Liver (tissue), 9 donors: Measurements from ENCODE around the gene KLHL14. TPM values are rescaled to one million over a fixed set of nuclear protein-coding genes. Genes with fewer than 3 reads are reported as not detected.

ENCODE experiments used
- DNase-seq: peaks from one replicate; pipeline ENCODE4 v3.0.0-alpha.2; 2017; ENCODE audit warnings: low spot score
- H3K27ac ChIP-seq, 2 donors: one replicate each; pipeline ENCODE4 v1.7.0; 2013; ENCODE audit warnings: inconsistent platforms in 2 of 2, low read length in 2 of 2, control low read depth in 1 of 2, low read depth in 1 of 2, mild to moderate bottlenecking in 1 of 2
- H3K27me3 ChIP-seq, 4 donors: one replicate each; pipeline versions ENCODE4 v1.6.1 to v1.7.0; 2013; ENCODE audit warnings: low read length in 3 of 4, inconsistent platforms in 1 of 4, mild to moderate bottlenecking in 1 of 4, moderate library complexity in 1 of 4; ENCODE audit not compliant: control insufficient read depth in 4 of 4, insufficient read depth in 4 of 4
- H3K36me3 ChIP-seq, 4 donors: one replicate each; pipeline versions ENCODE4 v1.6.1 to v1.7.0; 2013; ENCODE audit warnings: low read length in 3 of 4, mild to moderate bottlenecking in 3 of 4, low read depth in 1 of 4, moderate library complexity in 1 of 4; ENCODE audit not compliant: control insufficient read depth in 4 of 4, insufficient read depth in 3 of 4
- H3K4me1 ChIP-seq, 4 donors: one replicate each; pipeline versions ENCODE4 v1.6.1 to v1.7.0; 2013; ENCODE audit warnings: low read length in 3 of 4, mild to moderate bottlenecking in 3 of 4, moderate library complexity in 1 of 4; ENCODE audit not compliant: control insufficient read depth in 4 of 4, insufficient read depth in 4 of 4
- H3K4me3 ChIP-seq, 3 donors: one replicate each; pipeline versions ENCODE4 v1.6.1 to v1.7.0; 2013; ENCODE audit warnings: low read length in 3 of 3, control low read depth in 1 of 3, low read depth in 1 of 3, mild to moderate bottlenecking in 1 of 3
- H3K9ac ChIP-seq, 2 donors: one replicate each; pipeline ENCODE4 v1.7.0; 2013; ENCODE audit warnings: low read length in 2 of 2, mild to moderate bottlenecking in 2 of 2, moderate library complexity in 2 of 2, control low read depth in 1 of 2, low read depth in 1 of 2
- H3K9me3 ChIP-seq, 4 donors: one replicate each; pipeline versions ENCODE4 v1.6.1 to v1.7.0; 2013; ENCODE audit warnings: low read length in 3 of 4; ENCODE audit not compliant: control insufficient read depth in 4 of 4
- ATF3 ChIP-seq: IDR thresholded peaks from 2 replicates; pipeline ENCODE4 v1.6.1; 2016; ENCODE audit warnings: antibody characterized with exemption
- EGR1 ChIP-seq, 2 donors: IDR thresholded peaks; 2 replicates each; pipeline ENCODE4 v1.6.1; 2016 to 2018; ENCODE audit warnings: antibody characterized with exemption in 2 of 2, low read depth in 2 of 2
- FOXA1 ChIP-seq: IDR thresholded peaks from 2 replicates; pipeline ENCODE4 v1.6.1; 2016; ENCODE audit warnings: antibody characterized with exemption
- FOXA2 ChIP-seq: IDR thresholded peaks from 2 replicates; pipeline ENCODE4 v1.6.1; 2016; ENCODE audit warnings: antibody characterized with exemption
- GABPA ChIP-seq, 2 donors: IDR thresholded peaks in 1 of 2; conservative IDR thresholded peaks in 1 of 2; 2 replicates each; pipeline ENCODE4 v1.6.1; 2016; ENCODE audit warnings: antibody characterized with exemption in 2 of 2, mild to moderate bottlenecking in 1 of 2, moderate library complexity in 1 of 2
- HNF4A ChIP-seq, 2 donors: conservative IDR thresholded peaks; 2 replicates each; pipeline ENCODE4 v1.6.1; 2016; ENCODE audit warnings: antibody characterized with exemption in 2 of 2, mild to moderate bottlenecking in 2 of 2
- HNF4G ChIP-seq: IDR thresholded peaks from 2 replicates; pipeline ENCODE4 v1.6.1; 2016; ENCODE audit warnings: antibody characterized with exemption
- NR2F2 ChIP-seq: IDR thresholded peaks from 2 replicates; pipeline ENCODE4 v1.6.1; 2016; ENCODE audit warnings: antibody characterized with exemption
- RAD21 ChIP-seq, 2 donors: IDR thresholded peaks; 2 replicates each; pipeline ENCODE4 v1.6.1; 2016; ENCODE audit warnings: antibody characterized with exemption in 2 of 2, mild to moderate bottlenecking in 2 of 2
- RXRA ChIP-seq, 2 donors: IDR thresholded peaks; 2 replicates each; pipeline ENCODE4 v1.6.1; 2017 to 2018; ENCODE audit warnings: antibody characterized with exemption in 2 of 2, mild to moderate bottlenecking in 1 of 2
- SP1 ChIP-seq: IDR thresholded peaks from 2 replicates; pipeline ENCODE4 v1.6.1; 2018; ENCODE audit warnings: antibody characterized with exemption, mild to moderate bottlenecking
- TAF1 ChIP-seq: conservative IDR thresholded peaks from 2 replicates; pipeline ENCODE4 v1.6.1; 2016; ENCODE audit warnings: antibody characterized with exemption, mild to moderate bottlenecking
- YY1 ChIP-seq: IDR thresholded peaks from 2 replicates; pipeline ENCODE4 v1.6.1; 2016; ENCODE audit warnings: antibody characterized with exemption, mild to moderate bottlenecking
- ZBTB33 ChIP-seq: IDR thresholded peaks from 2 replicates; pipeline ENCODE4 v1.6.1; 2016; ENCODE audit warnings: antibody characterized with exemption
- WGBS: extraction: QIAGEN DNeasy Blood & Tissue Kit; methylation state at CpG from one replicate; pipeline ENCODE4 v1.1.7; 2013; 5-methylcytosine and 5-hydroxymethylcytosine counted together
- polyA plus RNA-seq, 2 donors: library from polyadenylated mRNA; stranded (reverse) in 1 of 2; unstranded in 1 of 2; fragments of 200-250 nt in 1 of 2; fragments of >200 nt in 1 of 2; fragmentation: Nextera tagmentation in 1 of 2; extraction: Ambion mirVana in 1 of 2; gene quantifications; one replicate each; pipeline versions ENCODE4 v1.2.1 to v1.2.3, GENCODE V29; 2013 to 2015
- total RNA-seq, 2 donors: library from RNA; depleted of rRNA; stranded (reverse); fragments of >200 nt; gene quantifications; one replicate each; pipeline ENCODE4 v1.2.3, GENCODE V29; 2014
- TF ChIP-seq, protein P1 (sequence below): fragments of 150-350 bp; IDR thresholded peaks from 2 replicates; pipeline ENCODE4 v1.5.1; 2017; ENCODE audit warnings: improper control_type of control experiment, low read depth, low read length; ENCODE audit not compliant: missing input control
- TF ChIP-seq, protein P2 (sequence below): IDR thresholded peaks from 2 replicates; pipeline ENCODE4 v1.6.1; 2016; ENCODE audit warnings: antibody characterized with exemption
- TF ChIP-seq, protein P3 (sequence below): IDR thresholded peaks from 2 replicates; pipeline ENCODE4 v1.6.1; 2016; ENCODE audit warnings: antibody characterized with exemption, mild to moderate bottlenecking
- donor health status: healthy.
- donor health status: healthy.
- donor health status: healthy.
- donor health status: healthy.
- donor health status: healthy.

The KLHL14 gene
- total and polyA plus RNA-seq, 4 donors = 0.02 to 1.1 (median 0.15) TPM

DNA sequence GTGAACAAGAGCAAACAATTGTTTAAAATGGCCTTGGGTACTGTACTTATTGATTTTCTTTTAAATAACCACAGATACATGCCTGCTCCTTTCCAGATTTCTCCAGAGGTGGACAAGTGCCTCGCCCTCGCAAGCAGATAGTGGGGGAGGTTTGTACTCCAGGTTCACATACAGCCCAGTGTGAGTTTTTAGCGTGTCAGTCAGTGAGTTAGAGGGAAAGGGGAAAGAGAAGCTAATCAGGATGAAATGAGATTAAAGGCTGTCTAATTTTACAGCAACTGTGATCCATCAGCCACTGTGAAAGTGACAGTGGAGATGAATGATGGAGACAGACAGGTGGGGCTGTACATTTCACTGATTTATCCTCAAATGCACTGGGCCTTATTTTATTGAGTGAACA lies 74.7 kb downstream of the KLHL14 start:
- Histone ChIP-seq H3K36me3 (no peaks in the 10 kb centered on the region), H3K9me3 (no peaks in the 10 kb centered on the region), H3K27ac (no peak overlapping the region), H3K4me3 (no peak overlapping the region), H3K27me3 (peaks cover 0 to 5% (median 0%) of the 10 kb centered on the region in 4 donors), H3K4me1 (no peaks in the 10 kb centered on the region), H3K9ac (no peak overlapping the region)
- DNase-seq = no peak
- TF ChIP-seq TAF1 (no peak), SP1 (no peak), HNF4A (conservative IDR thresholded peaks at IDR 0.05) (no peak), RAD21 (IDR thresholded peaks at IDR 0.05) (no peak), HNF4G (no peak), YY1 (no peak), ZBTB33 (no peak), FOXA1 (no peak), EGR1 (IDR thresholded peaks at IDR 0.05; ENCODE audit: low read depth in 2 of 2) (no peak), NR2F2 (no peak), RXRA (IDR thresholded peaks at IDR 0.05) (no peak), FOXA2 (no peak), GABPA (IDR thresholded peaks at IDR 0.05 in 1 of 2, conservative IDR thresholded peaks at IDR 0.05 in 1 of 2) (no peak)
- TF ChIP-seq, protein P1, sequence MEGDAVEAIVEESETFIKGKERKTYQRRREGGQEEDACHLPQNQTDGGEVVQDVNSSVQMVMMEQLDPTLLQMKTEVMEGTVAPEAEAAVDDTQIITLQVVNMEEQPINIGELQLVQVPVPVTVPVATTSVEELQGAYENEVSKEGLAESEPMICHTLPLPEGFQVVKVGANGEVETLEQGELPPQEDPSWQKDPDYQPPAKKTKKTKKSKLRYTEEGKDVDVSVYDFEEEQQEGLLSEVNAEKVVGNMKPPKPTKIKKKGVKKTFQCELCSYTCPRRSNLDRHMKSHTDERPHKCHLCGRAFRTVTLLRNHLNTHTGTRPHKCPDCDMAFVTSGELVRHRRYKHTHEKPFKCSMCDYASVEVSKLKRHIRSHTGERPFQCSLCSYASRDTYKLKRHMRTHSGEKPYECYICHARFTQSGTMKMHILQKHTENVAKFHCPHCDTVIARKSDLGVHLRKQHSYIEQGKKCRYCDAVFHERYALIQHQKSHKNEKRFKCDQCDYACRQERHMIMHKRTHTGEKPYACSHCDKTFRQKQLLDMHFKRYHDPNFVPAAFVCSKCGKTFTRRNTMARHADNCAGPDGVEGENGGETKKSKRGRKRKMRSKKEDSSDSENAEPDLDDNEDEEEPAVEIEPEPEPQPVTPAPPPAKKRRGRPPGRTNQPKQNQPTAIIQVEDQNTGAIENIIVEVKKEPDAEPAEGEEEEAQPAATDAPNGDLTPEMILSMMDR = no peak
- TF ChIP-seq, protein P2, sequence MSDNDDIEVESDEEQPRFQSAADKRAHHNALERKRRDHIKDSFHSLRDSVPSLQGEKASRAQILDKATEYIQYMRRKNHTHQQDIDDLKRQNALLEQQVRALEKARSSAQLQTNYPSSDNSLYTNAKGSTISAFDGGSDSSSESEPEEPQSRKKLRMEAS = no peak
- TF ChIP-seq, protein P3, sequence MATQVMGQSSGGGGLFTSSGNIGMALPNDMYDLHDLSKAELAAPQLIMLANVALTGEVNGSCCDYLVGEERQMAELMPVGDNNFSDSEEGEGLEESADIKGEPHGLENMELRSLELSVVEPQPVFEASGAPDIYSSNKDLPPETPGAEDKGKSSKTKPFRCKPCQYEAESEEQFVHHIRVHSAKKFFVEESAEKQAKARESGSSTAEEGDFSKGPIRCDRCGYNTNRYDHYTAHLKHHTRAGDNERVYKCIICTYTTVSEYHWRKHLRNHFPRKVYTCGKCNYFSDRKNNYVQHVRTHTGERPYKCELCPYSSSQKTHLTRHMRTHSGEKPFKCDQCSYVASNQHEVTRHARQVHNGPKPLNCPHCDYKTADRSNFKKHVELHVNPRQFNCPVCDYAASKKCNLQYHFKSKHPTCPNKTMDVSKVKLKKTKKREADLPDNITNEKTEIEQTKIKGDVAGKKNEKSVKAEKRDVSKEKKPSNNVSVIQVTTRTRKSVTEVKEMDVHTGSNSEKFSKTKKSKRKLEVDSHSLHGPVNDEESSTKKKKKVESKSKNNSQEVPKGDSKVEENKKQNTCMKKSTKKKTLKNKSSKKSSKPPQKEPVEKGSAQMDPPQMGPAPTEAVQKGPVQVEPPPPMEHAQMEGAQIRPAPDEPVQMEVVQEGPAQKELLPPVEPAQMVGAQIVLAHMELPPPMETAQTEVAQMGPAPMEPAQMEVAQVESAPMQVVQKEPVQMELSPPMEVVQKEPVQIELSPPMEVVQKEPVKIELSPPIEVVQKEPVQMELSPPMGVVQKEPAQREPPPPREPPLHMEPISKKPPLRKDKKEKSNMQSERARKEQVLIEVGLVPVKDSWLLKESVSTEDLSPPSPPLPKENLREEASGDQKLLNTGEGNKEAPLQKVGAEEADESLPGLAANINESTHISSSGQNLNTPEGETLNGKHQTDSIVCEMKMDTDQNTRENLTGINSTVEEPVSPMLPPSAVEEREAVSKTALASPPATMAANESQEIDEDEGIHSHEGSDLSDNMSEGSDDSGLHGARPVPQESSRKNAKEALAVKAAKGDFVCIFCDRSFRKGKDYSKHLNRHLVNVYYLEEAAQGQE = no peak
- WGBS = 71% methylated on average over 3 of the region's 3 CpGs

GRCh38 chr18:32696376-32696775 lies 76.4 kb downstream of the KLHL14 start:
- 79% methylated on average over 3 of the region's 3 CpGs for WGBS
- H3K4me1 ChIP-seq = no peaks in the 10 kb centered on the region
- peaks cover 0 to under 1% (median 0%) of the 10 kb centered on the region in 4 donors for H3K27me3 ChIP-seq
- no peak for DNase-seq
- no peak overlapping the region for H3K9ac ChIP-seq
- H3K9me3 ChIP-seq = no peaks in the 10 kb centered on the region
- no peaks in the 10 kb centered on the region for H3K36me3 ChIP-seq
- H3K27ac ChIP-seq = no peak overlapping the region
- no peak overlapping the region for H3K4me3 ChIP-seq
- TF ChIP-seq ATF3 (no peak), FOXA2 (no peak), RAD21 (IDR thresholded peaks at IDR 0.05) (no peak), TAF1 (no peak), HNF4A (conservative IDR thresholded peaks at IDR 0.05) (no peak), NR2F2 (no peak), ZBTB33 (no peak), HNF4G (no peak), RXRA (IDR thresholded peaks at IDR 0.05) (no peak)
- TF ChIP-seq, protein P3 = no peak
